HG03378 (cell line): ENCODE data around the gene ZNF786.
"Not testable (repeated sequence)": the region's sequence is repeated elsewhere in the genome, so short reads cannot be mapped to it uniquely, and the experiment has no call there.

Source experiments
- ATAC-seq: cut with Tn5 transposase; IDR thresholded peaks from one replicate; pipeline ENCODE4 v1.9.1; 2021; ENCODE audit warnings: mild to moderate bottlenecking, moderate library complexity; ENCODE audit not compliant: unreplicated experiment

The ZNF786 gene

DNA sequence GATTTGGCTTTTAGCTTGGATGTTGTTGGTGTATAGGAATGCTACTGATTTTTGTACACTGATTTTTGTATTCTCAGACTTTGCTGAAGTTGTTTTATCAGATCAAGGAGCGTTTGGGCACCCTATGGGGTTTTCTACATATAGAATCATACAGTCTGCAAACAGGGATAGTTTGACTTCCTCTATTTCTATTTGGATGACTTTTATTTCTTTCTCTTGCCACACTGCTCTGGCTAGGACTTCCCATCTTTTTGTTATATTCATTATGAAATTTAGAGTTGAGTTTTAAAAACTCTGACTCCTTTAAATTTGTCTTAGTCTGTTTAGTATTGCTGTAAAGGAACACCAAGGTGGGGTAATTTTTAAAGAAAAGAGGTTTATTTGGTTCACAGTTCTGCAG lies 4.7 kb downstream of the ZNF786 start:
- no peak for ATAC-seq

DNA sequence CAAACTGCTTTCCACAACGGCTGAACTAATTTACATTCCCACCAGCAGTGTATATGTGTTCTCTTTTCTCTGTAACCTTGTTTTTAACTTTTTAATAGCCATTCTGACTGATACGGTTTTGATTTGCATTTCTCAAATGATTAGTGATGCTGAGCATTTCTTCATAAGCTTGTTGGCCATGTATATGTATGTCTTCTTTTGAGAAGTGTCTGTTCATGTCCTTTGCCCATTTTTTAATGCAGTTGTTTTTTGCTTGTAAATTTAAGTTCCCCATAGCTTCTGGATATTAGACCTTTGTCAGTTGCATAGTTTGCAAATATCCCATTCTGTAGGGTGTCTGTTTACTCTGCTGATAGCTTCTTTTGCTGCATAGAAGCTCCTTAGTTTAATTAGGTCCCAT lies 6.1 kb downstream of the ZNF786 start:
- ATAC-seq: no peak

DNA sequence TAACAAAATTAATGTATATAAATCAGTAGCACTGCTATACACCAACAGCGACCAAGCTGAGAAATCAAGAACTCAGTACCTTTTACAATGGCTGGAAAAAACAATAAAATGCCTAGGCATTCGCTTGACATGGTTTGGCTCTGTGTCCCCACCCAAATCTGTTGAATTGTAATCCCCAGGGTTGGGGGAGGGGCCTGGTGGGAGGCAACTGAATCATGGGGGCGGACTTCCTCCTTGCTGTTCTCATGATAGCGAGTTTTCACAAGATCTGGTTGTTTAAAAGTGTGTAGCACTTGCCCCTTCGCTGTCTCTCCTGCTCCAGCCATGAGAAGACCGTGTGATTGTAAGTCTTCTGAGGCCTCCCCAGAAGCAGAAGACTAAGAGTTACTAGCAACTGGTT lies 8.6 kb downstream of the ZNF786 start:
- ATAC-seq: no peak

DNA sequence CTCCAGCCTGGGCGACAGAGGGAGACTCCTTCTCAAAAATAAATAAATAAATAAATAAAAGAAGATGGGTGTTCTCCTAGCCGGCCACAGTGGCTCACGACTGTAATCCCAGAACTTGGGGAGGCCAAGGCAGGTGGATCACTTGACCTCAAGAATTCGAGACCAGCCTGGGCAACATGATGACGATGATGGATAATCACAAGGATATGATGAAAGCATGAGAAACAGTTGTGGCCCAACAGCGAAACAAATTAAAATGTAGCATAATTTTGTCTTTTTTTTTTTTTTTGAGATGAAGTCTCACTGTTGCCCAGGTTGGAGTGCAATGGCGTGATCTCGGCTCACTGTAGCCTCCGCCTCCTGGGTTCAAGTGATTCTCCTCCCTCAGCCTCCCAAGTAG lies 12.9 kb downstream of the ZNF786 start:
- ATAC-seq: no peak

DNA sequence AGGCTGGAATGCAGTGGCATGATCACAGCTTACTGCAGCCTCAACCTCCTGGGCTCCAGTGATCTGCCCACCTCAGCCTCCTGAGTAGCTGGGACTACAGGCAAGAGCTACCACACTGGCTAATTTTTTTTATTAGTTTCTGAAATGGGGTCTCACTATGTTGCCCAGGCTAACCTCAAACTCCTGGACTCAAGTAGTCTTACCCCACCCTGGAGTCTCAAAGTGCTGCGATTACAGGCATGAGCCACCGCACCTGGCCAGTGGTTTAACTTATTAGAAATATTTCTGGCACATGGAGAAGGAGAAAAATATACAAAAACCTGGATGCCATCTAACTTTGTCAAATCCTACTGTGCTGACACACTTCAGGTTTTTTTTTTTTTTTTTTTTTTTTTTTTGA lies 15.2 kb downstream of the ZNF786 start:
- no peak for ATAC-seq

DNA sequence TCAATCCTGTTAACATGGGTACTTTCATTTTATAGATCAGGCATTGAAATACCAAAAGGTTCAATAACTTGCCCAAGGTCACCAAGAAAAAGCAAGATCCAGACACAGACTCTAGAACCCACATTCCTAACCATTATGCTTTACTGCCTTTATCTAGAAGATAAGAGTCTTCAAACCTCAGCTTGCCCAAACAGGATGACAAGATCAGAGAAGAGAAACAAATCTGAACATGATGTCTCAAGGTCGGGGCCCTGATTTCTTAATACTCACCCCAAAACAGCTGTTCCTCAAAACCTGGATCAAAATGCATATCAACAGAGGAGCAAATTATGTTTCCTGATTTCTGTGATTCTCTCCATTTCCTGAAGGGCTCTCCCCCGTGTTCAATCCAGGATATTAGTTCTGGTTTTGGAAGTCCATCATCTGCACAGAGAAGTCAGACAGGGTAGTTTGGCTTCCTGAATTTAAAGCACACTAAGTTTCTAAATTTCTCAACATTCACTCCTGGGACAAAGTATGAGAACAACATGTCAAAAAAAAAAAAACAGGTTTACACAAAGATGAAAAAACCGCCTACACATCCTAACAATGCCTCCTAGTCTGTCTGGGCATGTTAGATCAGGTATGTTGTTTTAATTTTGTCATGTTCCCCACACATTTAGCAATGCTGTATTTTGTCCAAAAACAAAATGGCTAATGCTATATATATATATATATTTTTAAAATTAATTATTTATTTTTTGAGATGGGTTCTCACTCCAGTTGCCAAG lies 16.2 kb downstream of the ZNF786 start:
- ATAC-seq: no peak

DNA sequence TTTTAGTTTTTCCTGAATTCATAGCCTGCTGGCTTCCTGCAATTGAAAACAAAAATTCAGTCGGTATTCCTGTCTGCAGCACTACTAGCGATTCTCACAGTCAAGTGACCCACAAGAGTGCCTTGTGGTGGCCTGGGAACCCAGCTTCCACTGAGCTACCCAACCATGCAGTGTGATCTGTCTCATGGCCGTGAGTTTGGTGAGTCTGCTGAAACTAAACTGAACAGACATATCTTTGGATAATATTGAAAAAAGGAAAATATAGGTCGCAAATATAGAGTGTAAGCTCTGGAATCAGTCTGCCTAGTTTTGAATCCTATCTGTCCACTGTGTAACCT lies 18.1 kb downstream of the ZNF786 start:
- ATAC-seq: no peak

DNA sequence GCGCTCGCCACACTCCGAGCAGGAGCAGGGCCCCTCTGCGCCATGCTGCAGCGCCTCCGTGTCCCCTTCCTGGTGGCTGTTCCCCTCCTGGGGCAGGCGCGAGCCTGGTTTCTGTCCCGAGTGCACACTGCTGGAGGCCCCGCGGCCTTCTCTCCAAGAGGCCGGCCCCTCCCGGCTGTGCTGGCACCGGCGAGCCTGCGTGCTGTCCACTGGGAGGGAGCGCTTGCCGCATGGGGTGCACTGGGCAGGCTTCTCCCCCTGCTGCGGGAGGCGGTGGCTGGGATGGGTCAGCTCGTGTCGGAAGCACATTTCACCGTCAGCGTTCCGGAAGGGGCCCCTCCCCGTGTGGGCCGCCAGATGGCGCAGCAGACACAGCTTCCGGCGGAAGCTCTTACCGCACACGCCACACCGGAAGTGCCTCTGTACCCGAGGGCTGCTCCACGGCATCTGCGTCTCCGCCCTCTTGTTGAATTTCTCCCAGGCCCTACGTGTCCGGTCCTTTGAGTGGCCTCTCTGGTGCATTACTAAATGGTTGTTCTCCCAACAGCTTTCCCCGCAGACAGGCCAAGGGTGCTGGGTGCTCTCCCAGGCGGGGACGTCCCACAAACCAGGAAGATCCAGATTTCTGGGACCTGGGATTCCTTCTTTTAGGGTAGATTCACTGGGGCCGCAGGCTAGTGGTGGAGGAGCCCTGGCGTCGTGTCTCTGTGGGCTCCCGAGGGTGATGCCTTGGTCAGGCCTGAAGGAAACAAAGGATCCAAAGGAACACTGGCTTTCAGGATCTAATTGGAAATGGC lies 18.7 kb downstream of the ZNF786 start:
- no peak for ATAC-seq

DNA sequence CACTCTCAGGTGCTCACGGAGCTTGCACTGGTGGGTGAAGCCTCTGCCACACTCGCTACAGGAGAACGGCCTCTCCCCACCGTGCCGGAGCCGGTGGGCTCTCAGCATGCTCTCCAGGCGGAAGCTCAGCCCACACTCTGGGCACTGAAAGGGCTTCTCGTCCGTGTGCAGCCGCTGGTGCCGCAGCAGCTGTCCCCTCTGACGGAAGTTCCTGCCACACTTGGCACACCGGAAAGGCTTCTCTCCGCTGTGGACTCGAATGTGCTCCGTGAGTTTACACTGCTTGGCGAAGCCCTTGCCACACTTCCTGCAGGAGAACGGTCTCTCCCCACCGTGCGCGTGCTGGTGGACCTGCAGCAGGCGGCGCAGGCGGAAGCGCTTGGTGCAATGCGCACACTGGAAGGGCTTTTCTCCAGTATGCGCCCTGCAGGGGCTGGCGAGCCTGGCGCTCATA lies 19.3 kb downstream of the ZNF786 start:
- ATAC-seq: no peak

DNA sequence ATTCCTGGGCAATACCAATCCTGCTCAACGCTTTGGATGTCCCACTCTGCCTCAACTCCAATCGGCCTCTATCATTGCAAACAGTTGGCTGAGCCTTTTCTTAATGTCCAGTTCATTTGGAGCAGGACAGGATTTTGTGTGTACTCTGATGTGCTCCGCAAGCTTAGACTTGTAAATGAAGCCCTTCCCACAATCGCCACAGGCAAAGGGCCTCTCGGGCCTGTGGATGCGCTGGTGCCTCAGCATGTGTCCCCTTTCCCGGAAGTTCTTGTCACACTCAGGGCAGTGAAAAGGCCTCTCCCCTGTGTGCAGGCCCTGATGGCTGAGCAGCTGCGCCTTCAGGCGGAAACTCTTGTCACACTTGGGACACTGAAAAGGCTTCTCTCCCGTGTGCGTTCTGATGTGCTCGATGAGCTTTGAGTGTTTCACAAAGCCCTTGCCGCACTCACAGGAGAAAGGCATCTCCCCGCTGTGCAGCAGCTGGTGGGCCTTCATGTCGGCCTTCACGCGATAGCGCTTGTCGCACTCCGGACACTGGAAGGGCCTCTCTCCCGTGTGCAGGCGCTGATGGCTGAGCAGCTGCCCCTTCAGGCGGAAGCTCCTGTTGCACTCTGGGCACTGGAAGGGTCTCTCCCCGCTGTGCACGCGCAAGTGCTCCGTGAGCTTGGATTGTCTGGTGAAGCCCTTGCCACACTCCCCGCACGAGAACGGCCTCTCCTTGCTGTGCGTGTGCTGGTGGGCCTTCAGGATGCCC lies 20.0 kb downstream of the ZNF786 start:
- no peak for ATAC-seq

DNA sequence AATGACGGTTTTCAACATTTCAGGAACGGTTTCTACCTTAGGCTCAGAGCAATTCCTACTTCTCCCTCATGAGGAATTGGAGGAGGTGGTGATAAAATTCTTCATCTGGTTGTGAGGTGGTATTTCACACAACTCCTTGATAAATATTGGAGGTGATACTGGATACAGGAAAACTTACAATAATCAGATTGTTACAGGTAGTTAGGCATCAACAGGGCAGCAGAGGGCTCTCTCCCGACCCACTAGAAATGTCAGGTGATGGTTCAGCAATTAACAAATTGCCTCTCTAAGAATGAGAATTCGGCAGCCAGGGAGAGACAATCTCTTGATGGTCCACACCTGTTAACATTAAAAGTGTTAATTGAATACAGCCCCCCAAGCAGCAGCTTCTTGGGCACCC lies 22.6 kb downstream of the ZNF786 start:
- ATAC-seq: no peak

DNA sequence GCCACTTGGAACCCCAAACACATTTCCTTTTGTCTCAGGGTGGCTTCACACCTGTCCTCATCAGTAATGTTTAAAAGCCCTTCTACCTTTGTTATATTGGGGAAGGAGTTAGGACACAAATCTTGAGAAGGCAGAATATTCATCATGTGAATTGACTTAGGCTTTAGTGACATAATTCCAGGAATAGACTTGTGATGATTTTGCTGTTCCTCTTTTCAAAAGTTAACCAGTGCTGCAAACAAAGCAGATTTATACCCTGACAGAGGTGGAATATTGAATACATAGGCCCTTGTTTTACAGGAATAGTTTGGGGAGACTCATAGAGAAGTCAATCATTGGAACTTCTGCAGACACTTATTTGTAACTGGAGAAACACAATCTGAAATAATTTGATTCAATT lies 27.0 kb downstream of the ZNF786 start:
- no peak for ATAC-seq

DNA sequence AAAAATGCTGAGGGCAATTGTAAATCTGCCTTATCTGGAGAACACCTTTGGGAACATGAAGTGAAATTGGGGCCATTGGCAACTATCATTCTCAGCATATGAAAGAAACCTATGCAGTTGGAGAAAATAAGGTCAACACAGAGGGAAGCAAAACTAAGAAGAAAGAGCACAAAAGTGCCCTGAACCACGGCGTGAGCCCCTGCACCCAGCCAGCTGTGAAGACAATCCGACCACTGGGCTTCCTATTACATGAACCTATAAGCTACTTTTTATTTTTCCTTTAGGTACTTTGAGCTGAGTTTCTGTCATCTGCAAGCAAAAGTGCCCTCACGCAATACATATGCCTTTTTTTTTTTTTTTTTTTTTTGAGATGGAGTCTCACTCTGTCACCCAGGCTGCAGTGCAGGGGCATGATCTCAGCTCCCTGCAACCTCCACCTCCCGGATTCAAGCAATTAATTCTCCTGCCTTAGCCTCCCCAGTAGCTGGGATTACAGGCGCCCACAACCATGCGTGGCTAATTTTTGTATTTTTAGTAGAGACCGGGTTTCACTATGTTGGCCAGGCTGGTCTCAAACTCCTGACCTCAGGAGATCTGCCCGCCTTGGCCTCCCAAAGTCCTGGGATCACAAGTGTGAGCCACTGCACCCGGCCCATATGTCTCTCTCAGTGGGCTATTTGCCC lies 28.2 kb downstream of the ZNF786 start:
- not testable (repeated sequence) for ATAC-seq

DNA sequence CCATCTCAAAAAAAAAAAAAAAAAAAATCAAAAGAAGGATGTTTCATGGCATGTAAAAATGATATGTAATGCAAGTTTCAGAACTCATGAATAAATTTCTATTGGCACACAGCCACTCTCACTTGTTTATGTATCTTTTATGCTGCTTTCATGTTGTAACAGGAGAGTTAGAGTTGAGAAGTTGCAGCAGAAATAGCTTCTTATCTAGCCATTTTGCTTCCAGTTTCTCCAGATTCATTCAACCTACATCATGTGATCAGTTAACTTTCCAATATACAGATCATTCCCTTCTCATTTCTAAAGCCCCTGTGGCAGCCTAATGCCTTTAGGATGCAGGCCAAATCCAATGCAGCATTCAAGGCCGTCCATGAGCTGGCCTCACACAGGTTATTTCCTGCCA lies 30.4 kb downstream of the ZNF786 start:
- ATAC-seq: no peak

DNA sequence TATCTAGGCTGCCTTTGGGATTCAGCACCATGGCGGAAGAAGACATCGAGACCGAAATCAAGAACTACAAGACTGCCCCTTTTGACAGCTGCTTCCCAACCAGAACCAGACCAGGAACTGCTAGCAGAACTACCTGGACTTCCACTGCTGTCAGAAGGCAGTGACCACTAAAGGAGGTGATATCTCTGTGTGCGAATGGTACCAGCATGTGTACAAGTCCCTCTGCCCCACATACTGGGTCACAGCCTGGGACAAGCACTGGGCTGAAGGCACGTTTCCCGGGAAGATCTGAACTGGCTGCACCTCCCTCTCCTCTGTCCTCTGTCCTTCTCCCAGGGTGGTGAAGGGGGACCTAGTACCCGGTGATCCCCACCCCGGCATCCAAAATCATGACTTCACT lies 36.6 kb downstream of the ZNF786 start:
- no peak for ATAC-seq

DNA sequence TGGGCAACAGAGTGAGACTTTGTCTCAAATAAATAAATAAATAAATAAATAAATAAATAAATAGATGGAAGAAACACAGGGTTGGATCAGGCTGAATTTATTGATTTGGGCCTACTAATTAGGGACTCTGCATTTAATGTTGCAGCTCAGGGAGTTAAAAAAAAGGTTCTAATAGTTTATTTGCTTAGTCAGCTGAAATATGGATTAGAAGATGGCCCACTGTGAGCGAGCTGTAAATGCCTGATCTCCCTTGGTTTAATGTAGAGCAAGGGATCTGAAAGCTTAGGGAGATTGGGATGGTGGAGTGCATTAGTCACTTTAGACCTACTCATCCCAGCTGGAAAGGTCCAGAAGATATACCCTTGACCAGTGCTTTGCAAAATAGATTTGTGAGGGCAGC lies 37.1 kb downstream of the ZNF786 start:
- no peak for ATAC-seq

DNA sequence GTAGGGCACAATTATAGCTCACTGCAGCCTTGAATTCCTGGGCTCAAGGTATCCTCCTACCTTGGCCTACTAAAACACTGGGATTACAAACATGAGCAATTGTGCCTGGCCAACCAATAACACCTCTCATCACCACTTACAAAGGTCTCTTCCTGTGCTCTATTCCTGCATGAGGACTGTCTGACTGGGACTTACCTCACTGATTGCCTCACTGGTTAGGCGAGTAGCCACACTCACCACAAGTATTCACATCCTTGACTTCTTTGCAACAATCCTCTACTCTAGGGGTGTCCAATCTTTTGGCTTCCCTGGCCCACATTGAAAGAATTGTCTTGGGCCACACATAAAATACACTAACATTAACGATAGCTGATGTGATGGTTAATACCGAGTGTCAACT lies 39.6 kb downstream of the ZNF786 start:
- no peak for ATAC-seq

DNA sequence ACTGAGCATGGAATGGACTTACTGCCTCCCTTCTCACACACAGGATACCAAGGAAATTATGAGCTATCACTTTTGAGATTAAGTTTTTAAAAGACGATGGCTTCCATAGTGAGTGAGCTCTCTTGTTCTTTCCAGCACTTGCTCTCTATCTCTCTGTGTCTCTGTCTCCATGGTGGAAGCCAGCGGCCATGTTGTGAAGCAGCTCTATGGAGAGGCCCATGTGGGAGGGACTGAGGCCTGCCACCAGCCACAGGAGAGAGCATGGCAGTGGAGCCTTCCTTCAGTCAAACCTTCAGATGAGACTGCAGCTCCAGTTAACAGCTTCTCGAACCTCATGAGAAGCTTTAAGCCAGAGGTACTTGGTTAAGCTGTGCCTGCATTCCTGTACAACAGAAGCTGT lies 41.7 kb downstream of the ZNF786 start:
- ATAC-seq: no peak

DNA sequence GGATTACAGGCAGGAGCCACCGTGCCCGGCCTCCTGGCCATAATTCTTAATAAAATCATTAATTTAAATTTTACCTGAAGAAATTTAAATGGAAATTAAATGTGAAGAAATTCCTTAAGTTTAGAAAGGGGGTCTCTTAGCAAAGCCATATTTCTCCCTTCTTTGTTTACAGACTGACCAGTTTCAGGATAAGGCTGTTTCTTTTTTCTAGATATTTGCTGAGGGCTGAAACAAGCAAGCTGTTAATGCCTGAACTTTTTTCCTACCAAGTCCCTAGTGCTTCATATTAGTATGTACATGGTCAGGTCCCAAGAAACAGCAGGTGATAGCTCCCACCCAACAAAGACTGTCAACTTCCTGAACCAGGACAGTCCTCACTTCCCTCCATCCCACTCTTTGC lies 44.1 kb downstream of the ZNF786 start:
- ATAC-seq: no peak

DNA sequence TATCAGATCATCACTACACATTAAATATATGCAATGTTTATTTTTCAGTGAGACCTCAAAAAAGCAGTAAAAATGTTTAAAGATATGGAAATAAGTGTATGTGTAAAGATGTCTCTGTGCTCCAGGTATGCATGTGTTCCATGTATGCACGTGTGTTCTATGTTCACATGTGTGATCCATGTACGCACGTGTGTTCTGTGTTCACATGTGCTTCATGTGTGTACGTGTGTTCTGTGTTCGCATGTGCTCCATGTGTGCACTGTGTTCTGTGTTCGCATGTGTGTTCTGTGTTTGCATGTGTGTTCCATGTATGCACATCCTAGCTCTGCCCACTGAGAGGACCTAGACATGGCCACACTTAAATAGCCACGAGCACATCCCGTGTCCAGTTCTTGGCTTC lies 46.6 kb downstream of the ZNF786 start:
- ATAC-seq: no peak

DNA sequence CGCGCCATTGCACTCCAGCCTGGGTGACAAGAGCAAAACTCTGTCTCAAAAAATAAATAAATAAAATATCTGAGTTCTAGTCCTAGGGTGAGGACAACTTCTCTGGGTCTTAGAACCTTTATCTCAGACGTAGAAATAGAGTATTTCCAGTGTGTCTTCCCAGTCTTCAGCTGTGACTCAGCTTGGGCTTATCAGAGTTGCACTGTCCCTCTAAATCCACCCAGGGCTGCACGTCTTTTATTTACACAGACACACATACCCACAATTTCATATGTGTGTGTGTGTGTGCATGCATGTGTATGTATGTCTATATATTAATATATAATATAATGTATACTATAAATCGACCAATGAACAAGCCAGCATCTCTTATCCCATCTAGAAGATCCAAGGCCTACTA lies 49.2 kb downstream of the ZNF786 start:
- no peak for ATAC-seq
